SU-DHL-6 (cell line): ENCODE results near the gene BMPR2.

Source experiments
- EZH2phosphoT487 ChIP-seq: fragments of 200-600 bp; sonication (generic), shearing (Covaris generic); conservative IDR thresholded peaks from 2 replicates; pipeline ENCODE4 v1.6.1; 2018; ENCODE audit warnings: mild to moderate bottlenecking, antibody characterized with exemption, low read length, moderate library complexity, mixed read lengths
- TF ChIP-seq, protein P1 (sequence below): fragments of 200-600 bp; sonication (generic); IDR thresholded peaks from one replicate; pipeline ENCODE4 v1.5.1; 2017; ENCODE audit warnings: antibody characterized with exemption, mild to moderate bottlenecking, low read length, moderate library complexity; ENCODE audit not compliant: insufficient read depth, poor library complexity, severe bottlenecking

DNA sequence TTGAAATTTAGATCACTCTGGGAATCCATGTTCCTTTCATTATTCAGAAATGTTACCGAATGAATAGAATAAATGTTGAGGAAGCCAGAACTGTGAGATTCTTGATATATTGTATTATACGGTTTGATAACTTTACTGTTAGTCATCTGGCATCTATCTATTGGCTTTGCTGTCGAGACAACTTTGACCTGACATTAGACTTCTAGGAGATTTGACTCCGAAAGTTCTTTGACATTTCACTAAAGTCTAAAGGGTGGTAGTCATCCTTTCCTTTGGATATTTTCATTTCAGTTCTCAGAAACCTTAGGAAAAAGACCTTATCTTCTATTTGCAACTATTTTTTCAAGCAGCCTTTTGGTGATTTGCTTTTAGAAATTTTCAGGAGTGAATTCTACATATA is 1.9 kb downstream of the BMPR2 start:
- TF ChIP-seq EZH2phosphoT487, result no peak
- TF ChIP-seq, protein P1, sequence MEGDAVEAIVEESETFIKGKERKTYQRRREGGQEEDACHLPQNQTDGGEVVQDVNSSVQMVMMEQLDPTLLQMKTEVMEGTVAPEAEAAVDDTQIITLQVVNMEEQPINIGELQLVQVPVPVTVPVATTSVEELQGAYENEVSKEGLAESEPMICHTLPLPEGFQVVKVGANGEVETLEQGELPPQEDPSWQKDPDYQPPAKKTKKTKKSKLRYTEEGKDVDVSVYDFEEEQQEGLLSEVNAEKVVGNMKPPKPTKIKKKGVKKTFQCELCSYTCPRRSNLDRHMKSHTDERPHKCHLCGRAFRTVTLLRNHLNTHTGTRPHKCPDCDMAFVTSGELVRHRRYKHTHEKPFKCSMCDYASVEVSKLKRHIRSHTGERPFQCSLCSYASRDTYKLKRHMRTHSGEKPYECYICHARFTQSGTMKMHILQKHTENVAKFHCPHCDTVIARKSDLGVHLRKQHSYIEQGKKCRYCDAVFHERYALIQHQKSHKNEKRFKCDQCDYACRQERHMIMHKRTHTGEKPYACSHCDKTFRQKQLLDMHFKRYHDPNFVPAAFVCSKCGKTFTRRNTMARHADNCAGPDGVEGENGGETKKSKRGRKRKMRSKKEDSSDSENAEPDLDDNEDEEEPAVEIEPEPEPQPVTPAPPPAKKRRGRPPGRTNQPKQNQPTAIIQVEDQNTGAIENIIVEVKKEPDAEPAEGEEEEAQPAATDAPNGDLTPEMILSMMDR, result no peak
